NCI-H1694 treated with DMSO at 0.1 percent for 48 hours (cell line): ENCODE measurements around the gene MAGI2.

Experiments
- DNase-seq: peaks from one replicate; lab custom pipeline; 2025; lab: John Stamatoyannopoulos, UW

MAGI2 gene

GRCh38 chr7:78176171-78176570 is 1277.3 kb downstream of the MAGI2 start:
- no peak for DNase-seq

DNA sequence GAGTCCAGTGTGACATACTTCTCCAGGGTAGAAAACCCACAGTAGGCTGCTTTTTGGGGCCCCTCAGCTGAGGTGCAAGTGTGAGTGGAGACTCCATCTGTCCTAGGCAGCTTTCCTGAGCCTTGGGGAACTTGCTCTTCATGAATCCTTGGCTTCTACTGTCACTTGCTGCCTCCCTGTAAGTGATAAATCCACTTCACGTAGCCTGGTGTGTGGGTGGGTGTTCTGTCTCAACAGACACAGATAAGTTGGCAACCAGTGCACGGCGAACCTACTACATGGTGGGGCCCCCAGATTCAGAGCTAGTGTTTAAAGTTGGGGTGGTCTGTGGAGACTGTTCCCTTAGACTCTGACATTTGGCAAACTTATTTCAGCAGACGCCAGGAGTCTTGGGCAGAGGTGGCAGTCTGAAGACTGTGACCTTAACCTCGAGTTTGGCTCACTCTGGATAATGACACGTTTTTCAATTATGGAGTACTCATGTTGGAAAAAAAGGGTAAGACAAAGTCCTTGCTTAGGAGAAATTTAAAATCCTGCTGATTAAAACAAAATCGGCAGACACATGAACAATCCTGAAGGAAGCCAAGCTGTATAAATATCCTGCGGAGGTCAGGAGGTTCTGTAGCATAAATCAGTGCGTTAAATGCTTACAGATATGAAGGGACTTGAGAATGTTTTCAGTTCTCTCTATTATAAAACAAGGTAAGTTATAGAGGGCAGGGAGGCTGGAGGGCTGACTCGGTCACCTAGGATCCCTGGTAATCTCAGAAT is 1278.0 kb downstream of the MAGI2 start:
- DNase-seq, result no peak

DNA sequence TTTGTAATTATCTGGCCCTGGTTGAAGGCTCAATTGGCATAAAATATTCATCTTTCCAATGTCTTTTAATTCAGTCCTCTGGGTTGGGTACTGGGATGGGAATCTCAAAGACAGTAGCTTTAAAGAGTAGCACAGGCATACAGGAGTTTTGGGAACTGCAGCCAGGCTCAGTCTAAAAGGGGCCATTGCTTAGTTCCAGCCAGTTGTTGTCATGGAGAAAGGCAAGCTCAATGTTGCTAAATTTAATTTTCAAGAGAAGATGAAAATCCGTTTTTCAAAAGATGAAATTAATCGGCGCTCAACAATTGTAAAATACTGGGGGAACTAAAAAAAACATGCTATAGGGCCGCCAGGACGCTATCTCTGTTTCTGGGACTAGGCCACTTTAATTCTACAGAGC is 1279.8 kb downstream of the MAGI2 start:
- no peak for DNase-seq

DNA sequence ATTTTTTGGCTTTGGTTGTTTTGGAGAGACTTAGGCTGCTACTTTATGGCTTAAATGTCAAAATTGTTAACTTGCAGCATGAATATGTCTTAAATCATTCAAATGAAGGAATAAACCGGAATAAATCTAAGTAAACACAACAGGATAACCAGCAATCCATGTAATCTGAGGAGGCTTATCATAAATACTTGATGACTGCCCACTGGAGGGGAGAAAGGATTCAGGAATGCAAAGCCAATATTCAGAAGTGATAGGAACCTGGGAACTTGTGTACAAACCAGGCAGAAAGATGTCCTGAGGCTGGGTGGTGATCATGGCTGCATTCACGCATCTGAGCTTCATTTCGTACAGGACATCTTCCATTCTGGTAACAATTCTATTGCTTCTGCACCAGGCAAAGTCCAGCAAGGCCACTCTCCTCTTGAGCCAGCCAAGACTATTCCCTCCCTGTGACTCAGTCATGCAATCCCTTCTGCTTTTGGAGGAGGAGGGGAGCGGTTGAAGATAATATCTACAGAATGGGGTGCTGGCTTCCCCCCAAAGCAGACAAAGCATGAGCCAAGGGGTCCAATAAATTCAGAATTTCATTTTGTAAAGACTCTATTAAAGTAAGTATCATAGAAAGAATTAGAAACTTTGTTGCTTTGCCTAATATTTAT is 1280.4 kb downstream of the MAGI2 start:
- no peak for DNase-seq

DNA sequence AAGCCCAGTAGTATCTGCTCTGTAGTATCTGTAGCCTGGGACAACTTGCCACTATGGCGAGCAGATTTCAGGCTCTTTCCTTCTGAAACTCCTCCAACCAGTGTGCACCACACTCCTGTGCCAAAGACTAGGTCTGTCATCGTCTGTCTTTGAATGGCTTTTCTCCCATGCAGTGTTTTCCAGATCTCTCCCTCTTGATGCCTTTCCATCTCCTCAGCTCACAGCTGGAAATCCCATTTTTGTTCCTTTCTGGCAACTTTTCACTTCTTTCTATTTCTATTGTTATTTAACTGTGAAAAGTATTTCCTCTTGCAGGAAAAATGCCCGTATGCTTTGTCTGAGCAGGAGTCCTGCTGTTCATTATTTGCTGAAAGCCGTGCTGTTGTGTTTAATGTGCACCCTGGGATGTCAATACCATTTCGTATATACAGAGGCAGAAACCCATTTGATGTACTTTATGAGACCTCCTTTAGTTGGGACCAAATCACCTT is 1281.2 kb downstream of the MAGI2 start:
- no peak for DNase-seq

- DNase-seq, result no peak
These were observed 1282.1 kb downstream of the MAGI2 start for GRCh38 chr7:78171398-78171797.

DNA sequence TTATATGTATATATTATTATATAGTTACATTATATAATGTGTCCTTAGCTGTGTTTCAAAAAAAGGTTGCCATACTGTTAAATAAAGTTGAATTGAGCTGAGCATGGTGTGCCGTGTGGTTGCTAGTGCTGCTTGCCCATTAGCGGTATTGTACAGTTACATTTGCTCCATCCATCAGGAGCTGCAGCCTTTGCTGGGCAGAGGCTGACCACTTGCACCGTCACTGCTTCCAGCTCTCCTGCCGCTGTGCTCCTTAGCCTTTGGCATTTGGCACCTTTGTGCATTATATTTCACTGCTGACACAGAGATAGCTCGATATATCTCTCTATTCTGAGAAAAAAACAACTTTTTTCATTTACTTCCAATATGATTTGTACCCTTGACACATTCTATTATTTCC is 1282.7 kb downstream of the MAGI2 start:
- DNase-seq, result no peak

- no peak for DNase-seq
These were observed 1283.5 kb downstream of the MAGI2 start for GRCh38 chr7:78169992-78170391.

GRCh38 chr7:78168865-78169264 is 1284.6 kb downstream of the MAGI2 start:
- no peak for DNase-seq

GRCh38 chr7:78167860-78168259 is 1285.6 kb downstream of the MAGI2 start:
- DNase-seq, result no peak

GRCh38 chr7:78165854-78166253 is 1287.6 kb downstream of the MAGI2 start:
- no peak for DNase-seq

DNA sequence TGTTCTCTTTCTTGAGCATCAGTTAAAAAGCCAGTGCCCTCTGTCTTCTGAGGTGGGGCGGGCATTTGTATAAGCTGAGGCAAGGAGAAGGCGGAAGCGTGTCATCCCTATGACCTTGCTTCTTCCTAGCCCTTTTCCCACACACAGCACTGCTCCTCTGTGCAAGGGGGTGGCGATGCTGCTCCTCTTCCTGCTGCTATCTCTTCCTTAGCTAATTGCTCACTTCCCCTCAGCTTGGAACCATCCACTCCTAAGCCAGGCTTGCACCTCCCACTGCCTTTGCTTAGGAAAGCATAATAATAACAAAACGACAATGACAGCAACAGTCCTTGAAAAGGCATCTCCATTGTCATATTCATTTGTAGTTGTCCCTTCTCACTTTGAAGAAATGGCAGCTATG is 1288.0 kb downstream of the MAGI2 start:
- no peak for DNase-seq

DNA sequence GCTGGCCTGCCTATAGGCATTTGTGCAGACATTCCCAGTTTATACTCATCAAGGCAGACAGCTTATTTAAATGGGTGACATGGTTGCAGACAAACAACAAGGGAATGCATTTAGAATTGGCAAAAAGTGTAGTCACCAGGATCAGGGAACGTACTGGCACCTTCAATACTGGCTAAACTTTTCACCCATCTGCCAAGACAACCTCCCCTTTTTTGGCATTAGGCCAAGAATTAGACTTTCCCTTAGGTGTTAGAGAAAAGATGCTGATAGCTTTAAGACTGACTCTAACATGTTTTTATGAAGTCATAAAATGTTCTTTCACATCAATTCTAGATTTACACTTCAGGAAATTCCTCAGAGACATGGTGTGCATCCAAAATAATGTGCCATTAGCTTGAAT is 1289.0 kb downstream of the MAGI2 start:
- no peak for DNase-seq

GRCh38 chr7:78161781-78162180 is 1291.7 kb downstream of the MAGI2 start:
- DNase-seq, result no peak

DNA sequence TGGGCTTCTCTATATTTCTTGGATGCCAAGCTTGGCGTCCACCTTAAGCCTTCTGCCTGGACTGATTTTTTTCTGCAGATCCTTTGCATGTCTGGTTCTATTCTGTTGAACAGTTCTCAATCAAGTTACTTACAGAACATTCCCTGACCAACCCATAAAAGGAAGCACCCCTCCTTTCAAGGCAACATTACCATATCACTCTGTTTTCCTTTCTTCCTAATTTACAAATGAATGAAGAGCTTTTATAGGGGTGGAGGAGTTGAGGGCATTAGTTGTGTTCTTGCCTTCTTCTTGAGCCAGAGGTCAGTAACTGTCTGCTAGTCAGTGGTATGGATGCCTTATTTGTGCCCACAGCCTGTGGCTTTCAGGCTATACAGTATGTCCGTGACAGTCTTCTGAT is 1293.9 kb downstream of the MAGI2 start:
- no peak for DNase-seq

DNA sequence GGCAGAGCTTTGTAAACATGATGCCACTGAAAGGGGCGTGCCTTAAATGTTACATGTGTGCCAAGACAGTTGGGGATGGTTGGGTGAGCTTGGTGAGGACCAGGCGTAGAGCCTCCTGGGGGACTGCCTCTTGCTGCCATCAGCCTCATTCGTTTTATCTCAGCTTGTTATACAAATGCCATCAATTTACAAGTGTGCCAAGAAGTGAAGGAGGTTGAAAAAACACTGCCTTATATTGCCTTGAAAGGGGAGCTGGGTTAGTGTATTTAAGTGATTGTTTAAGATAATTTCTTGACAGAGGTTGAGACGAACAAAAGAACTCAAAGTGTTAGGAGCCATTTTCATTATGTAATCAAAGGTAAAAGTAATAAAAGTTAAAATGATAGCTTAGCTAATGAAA is 1300.2 kb downstream of the MAGI2 start:
- DNase-seq, result no peak

GRCh38 chr7:78151229-78151628 is 1302.2 kb downstream of the MAGI2 start:
- no peak for DNase-seq

- DNase-seq, result no peak
These were observed 1303.7 kb downstream of the MAGI2 start for GRCh38 chr7:78149787-78150186.

DNA sequence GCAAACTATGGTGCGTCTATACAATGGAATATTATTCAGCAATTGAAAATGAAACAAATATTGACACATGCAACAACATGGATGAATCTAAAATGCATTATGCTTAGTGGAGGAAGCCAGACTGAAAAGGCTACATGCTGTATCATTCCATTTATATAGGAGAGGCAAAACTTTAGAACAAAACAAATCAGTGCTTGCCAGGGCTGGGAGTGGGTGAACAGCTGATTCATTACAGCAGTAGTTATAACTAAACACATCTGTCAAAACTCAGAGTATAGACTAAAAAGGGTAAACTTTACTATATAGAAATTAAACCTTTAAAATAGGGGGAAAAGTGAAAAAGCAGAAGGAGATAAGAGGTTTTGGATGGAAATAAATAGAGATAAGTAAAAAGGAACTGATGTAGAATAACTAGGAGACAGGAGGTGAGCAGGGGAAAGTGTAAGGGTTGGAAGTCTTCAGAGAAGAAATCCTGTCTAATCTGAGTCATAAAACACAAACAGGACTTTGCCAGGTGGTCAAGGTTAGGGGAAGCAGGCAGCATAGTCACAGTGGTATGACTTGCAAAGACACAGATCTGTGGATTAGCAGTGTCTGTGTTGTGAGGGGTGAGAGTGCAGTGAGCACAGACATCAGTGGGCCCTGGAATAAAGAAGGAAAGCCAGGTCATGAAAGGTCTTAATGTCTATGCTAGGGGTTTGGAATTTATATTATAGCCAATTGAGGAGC is 1305.1 kb downstream of the MAGI2 start:
- no peak for DNase-seq

GRCh38 chr7:78146546-78146945 is 1306.9 kb downstream of the MAGI2 start:
- DNase-seq, result no peak

DNA sequence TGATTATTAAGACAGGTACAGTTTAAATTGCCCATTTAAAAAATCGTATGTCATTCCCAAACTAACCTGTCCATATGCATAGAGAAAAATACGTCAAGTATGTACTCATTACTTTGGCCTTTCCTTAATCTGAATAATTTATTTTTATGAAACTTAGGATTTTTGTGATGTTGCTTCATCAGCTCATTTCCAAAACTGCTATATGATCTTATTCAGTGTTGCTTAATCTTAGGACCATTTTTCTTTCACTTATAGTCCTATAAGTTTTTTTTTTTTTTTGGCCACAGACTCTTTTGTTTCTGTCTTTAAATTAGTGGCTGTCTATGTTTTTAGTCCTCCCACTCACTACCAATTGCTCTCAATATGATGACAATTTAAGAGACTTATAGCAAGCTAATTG is 1309.8 kb downstream of the MAGI2 start:
- DNase-seq, result no peak

DNA sequence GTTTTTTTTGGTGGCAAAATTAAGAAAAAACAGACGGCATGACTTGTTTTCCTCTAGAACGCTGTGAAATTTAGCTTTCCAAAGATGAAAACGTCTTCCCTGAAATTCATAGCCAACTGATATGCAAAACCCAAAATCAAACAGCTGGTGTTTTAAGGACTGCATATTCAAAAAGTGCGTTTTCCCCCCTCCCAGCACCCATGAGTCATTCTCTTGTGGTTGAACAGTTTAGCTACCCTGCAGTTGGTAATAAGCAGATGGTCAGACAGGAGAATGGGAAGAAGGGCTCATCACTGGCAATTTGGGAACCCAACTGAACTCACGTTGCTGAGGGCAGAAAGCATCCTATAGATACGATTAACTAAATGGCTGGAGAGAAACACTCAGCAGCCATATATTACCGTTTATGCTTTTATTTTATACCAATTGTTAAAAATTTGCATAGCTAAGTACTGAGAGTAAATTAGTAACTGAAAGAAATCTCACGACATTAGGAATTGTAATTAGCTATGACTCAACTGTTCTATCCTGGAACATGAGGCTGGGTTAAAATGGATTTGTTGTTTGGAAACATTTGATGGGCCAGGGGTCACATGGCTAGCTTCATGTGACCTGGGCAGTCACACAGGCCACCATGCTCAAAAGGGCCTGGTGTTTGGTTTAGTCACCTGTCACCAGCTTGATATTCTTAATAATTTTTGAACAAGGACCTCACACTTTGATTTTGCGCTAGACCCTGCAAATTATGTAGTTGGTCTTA is 1311.8 kb downstream of the MAGI2 start:
- peak; percentile 98 for DNase-seq
